ENCODE results near the gene SMG6.

Gene SMG6

GRCh38 chr17:2309338-2310154 is 6.0 kb upstream of the SMG6 start (continued):
- TF ChIP-seq ATF2 (tag by site-specific recombination; IDR thresholded peaks at IDR 0.05; ENCODE audit: low read depth) (0 out of 2 replicates have a peak, but pooled peaks have one; percentile 52), ZNF18 (tag by site-specific recombination; IDR thresholded peaks at IDR 0.05) (0 out of 2 replicates have a peak, but pooled peaks have one; percentile 69), ZNF837 (tag by site-specific recombination; IDR thresholded peaks at IDR 0.05) (no peak), ZNF23 (tag by site-specific recombination; IDR thresholded peaks at IDR 0.05; ENCODE audit: borderline replicate concordance) (no peak), RBAK (tag by site-specific recombination; IDR thresholded peaks at IDR 0.05) (no peak), ZIC2 (tag by site-specific recombination; IDR thresholded peaks at IDR 0.05) (no peak), ZNF175 (tag by site-specific recombination; IDR thresholded peaks at IDR 0.05) (no peak), ZNF704 (tag by site-specific recombination; IDR thresholded peaks at IDR 0.05) (no peak), ZNF510 (tag by site-specific recombination; IDR thresholded peaks at IDR 0.05; ENCODE audit: insufficient replicate concordance) (no peak), ZBTB1 (tag by site-specific recombination; IDR thresholded peaks at IDR 0.05) (no peak), ZNF843 (tag by site-specific recombination; IDR thresholded peaks at IDR 0.05) (no peak), ZNF121 (tag by site-specific recombination; IDR thresholded peaks at IDR 0.05) (no peak), KLF17 (tag by site-specific recombination; IDR thresholded peaks at IDR 0.05) (no peak), SCRT1 (tag by site-specific recombination; IDR thresholded peaks at IDR 0.05; ENCODE audit: borderline replicate concordance) (no peak), PRDM6 (tag by site-specific recombination; IDR thresholded peaks at IDR 0.05) (no peak), ZNF266 (tag by site-specific recombination; IDR thresholded peaks at IDR 0.05; ENCODE audit: low read depth) (no peak), ZNF654 (tag by site-specific recombination; IDR thresholded peaks at IDR 0.05; ENCODE audit: low read depth) (no peak), ZNF449 (tag by site-specific recombination; IDR thresholded peaks at IDR 0.05) (no peak), ZNF560 (tag by site-specific recombination; IDR thresholded peaks at IDR 0.05; ENCODE audit: borderline replicate concordance) (no peak), ZNF830 (tag by site-specific recombination; IDR thresholded peaks at IDR 0.05; ENCODE audit: low read depth) (no peak), ZNF629 (tag by site-specific recombination; IDR thresholded peaks at IDR 0.05) (peak; percentile 70), ZNF148 (tag by site-specific recombination; IDR thresholded peaks at IDR 0.05; ENCODE audit: borderline replicate concordance) (no peak), ZNF48 (tag by site-specific recombination; IDR thresholded peaks at IDR 0.05) (no peak), ZNF202 (tag by site-specific recombination; IDR thresholded peaks at IDR 0.05; ENCODE audit: borderline replicate concordance) (no peak), ZNF248 (tag by site-specific recombination; IDR thresholded peaks at IDR 0.05) (no peak), ZNF184 (tag by site-specific recombination; IDR thresholded peaks at IDR 0.05) (no peak), ZNF768 (tag by site-specific recombination; IDR thresholded peaks at IDR 0.05) (no peak), ZSCAN30 (tag by site-specific recombination; IDR thresholded peaks at IDR 0.05) (peak; percentile 58; the same call in 1 of the 2 replicates)
